DMS153 (cell line): ENCODE results near the gene DCLK2.

Experiments used
- DNase-seq: peaks from one replicate; lab custom pipeline; 2025; lab: John Stamatoyannopoulos, UW

The DCLK2 gene

GRCh38 chr4:150117629-150118028 lies 39.4 kb downstream of the DCLK2 start:
- no peak for DNase-seq

DNA sequence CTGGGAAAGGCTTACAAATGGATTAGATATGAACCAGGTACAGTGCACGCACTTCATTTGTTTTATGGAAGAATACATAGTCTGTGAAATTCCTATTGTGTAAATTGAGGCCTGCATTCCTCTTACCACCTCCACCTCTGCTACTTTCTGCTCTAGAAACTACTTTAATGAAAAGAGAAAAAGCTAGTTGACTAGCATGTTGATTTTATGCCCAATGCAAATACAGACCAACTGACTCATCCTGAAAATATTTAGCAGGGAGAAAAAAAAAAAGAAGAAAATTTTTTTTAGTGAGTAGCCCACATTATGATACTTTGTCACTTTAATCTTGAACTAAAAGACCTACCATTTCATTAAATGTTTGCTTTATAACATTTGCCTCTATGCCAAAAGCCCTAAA lies 41.2 kb downstream of the DCLK2 start:
- no peak for DNase-seq

- DNase-seq: no peak
Observed at GRCh38 chr4:150123087-150123486, 44.8 kb downstream of the DCLK2 start.

DNA sequence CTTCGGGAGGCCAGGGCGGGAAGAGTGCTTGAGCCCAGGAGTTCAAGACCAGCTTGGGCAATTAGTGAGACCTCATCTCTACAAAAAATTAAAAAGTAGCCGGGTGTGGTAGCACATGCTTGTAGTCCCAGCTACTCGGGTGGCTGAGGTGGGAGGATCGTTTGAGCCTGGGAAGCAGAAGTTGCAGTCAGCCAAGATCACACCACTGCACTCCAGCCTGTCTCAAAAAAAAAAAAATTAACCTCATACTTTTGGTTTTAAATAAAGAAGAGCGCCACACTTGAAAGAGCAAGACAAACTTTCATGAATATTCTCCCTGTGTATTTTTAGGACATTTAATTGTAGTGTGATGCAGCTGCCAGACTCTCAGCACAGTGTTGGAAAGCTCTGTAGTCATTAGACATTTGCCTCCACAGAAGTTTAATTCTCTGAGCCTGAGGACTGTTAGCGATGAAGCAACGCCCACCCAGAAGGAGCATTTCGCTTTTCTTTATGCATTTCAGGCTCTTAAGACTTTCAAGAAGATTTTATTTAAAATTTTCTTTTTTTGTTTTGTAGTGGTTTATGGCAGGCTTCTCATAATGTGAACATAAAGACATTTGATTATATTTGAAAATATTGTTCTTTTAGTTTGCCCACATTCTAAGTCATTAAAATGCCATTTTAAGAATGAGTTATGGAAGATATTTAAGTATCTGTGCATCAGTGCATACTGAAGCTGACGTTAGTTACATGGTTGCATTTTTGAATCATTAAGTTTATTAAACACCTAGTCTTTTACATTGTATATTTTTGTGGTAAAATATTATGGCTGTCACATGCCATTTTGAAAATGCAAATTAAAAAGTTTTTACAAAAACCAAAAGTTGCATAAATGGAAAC lies 45.8 kb downstream of the DCLK2 start:
- no peak for DNase-seq

GRCh38 chr4:150126201-150126863 lies 48.1 kb downstream of the DCLK2 start:
- no peak for DNase-seq

- no peak for DNase-seq
Observed at GRCh38 chr4:150126864-150127203, 48.6 kb downstream of the DCLK2 start.

DNA sequence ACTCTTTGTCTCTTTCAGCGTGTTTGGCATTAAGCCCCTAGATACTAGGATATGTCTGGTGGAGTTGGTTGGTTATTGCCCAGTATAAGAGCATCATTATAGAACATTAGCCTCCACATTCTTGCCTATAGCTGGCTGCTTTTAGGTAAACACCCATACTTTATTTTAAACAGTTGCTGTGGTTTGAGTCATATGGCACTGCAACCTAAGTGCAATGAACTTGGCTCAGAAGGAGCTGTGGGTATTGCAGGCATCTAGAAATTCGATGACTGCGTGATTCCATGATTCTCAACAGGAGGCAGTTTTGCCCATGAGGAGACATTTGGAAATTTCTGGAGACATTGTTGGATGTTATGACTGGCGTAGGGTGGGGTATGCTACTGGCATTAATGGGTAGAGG lies 49.5 kb downstream of the DCLK2 start:
- no peak for DNase-seq

GRCh38 chr4:150130933-150131332 lies 52.7 kb downstream of the DCLK2 start:
- DNase-seq: no peak

GRCh38 chr4:150131581-150132228 lies 53.5 kb downstream of the DCLK2 start:
- DNase-seq: no peak

DNA sequence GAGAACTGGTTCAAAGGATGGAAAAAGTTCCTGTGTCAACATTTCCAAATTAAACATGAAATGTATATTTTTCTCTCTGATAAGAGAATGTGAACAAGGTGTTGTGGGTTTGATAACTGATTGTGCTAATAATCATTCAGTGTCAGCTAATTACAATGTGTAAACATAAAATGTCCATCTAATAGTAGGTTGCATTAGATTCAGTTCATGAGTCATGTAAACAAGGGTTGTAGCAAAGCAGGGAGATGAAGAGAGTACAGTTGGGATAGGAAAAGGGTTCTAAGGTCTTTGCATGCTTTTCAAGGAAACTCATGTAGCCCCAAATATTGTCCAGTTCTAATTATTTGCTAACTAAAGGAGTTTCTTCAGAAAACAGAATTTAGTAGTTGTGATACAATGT lies 55.4 kb downstream of the DCLK2 start:
- DNase-seq: no peak

- DNase-seq: no peak
Observed at GRCh38 chr4:150135134-150135772, 57.0 kb downstream of the DCLK2 start.

DNA sequence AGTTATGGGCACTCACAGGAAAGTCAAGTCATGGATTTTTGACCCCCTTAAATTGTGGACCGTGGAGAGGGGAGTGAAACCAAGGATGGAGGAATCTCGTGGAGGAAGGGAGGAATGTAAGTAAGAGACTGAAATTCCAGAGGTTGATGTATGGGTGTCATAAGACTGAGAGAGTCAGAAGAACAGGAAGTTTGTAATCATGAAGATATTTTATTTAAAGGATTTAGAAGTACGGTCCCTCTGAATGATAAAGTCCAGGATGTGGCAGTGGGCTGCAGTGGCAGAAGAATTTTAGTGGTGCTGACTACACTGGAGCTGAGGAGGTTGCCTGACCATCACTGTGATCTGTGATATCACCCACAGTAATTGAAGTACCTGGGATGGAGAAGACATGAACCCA lies 57.8 kb downstream of the DCLK2 start:
- DNase-seq: no peak

DNA sequence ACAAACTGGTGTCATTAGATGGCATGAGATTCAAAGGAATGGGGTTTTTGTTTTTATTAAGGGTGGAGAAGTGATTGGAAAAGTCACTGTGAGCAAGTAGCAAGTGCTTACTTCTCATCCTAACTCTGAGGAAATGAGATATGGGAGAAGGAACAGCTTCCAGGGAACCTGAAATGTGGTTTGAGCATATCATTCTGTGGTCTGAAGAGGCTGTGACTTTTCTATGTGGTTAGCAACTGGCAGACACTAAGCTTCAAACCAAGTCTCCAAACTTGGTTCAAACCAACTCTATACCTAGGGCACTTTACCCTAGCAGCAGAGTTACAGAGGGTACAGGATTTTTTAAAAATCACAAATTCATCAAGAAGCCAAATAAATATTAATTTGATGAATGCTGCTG lies 58.2 kb downstream of the DCLK2 start:
- DNase-seq: no peak

- no peak for DNase-seq
Observed at GRCh38 chr4:150139297-150139865, 61.1 kb downstream of the DCLK2 start.

GRCh38 chr4:150140774-150141400 lies 62.6 kb downstream of the DCLK2 start:
- DNase-seq: no peak

DNA sequence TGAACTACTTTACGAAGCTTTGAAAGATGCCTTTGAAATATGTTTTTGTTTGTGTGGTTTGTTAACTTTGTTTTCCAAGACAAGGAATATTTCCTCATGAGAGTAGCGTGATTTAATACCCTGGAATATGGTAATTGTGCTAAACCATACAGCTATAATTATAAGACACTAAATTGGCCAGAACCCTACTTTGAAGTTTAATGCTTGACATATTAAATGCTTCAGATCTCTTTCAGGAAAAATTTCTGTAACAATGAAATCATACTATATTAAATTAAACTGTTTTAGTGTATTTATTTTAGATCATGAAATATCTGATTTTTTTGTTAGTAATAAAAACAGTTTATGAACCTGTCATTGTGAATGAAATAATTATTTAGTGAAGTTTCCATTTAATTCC lies 63.5 kb downstream of the DCLK2 start:
- DNase-seq: no peak

GRCh38 chr4:150142831-150143230 lies 64.6 kb downstream of the DCLK2 start:
- no peak for DNase-seq

DNA sequence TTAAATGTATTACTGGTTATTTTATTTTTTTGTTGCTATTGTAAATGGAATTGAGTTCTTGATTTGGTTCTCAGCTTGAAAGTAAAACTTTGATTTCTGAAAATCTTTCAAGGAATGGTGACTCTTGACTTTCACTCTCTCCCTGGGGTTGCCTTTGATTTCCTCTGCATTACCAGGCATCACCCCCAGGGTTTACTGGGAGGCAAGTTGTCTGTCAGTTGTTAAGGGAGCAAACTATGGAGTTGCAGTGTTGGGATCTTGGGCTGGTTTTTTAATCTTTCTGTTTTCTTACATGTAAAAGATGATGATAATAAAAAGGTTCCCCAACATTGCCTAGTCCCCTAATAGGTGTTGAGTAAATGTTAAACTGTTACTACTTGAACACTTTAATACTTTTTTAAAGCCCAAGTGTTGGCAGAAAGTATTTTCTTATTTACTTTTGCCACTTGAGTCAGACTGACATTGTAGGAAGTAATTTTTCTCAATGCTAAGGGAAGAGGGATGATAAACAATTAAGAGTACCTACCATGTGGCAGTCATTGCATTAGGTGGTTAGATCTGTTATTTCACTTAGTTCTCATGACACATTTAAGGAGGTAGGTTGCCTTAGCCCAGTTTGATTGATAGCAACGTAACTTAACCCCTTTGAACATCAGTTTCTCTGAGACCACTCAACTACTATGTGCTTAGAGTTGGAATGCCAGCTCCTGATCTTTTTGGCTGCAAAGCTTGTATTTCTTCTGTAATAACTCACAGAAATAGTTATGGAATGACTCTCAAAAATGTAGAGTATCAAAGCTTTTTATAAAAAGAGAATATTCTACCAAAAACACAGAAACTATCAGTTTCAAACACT lies 67.1 kb downstream of the DCLK2 start:
- DNase-seq: no peak

DNA sequence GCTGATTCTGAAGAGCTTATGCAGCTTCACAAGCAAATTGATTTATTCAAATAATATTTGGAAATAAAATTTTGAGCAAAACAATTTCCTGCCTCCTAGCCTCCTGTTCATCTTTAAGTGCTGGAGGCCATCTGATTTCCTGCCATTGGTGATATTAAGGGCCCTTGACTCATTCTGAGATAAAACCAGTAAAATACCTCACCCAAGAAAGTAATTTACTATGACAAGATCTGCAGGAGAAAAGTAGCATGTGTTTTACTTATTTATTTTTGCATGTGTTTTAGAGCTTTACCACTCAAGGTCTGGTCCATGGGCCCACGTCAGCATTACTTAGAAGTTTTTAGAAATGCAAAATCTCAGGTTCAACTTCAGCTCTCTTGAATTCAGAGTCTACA lies 67.7 kb downstream of the DCLK2 start:
- no peak for DNase-seq

- DNase-seq: no peak
Observed at GRCh38 chr4:150149381-150149780, 71.1 kb downstream of the DCLK2 start.

GRCh38 chr4:150150629-150151062 lies 72.4 kb downstream of the DCLK2 start:
- DNase-seq: no peak
